Nephron (organoid): ENCODE data around the gene BLVRA.
A peak's percentile ranks its signal among the peaks of the same experiment; 100 is the strongest.

Experiments
- H3K27ac Mint-ChIP-seq, 3 experiments: 2 replicates each; pipeline ENCODE4 v1.8.0; 2020; ENCODE audit warnings: mixed read lengths in 3 of 3, mild to moderate bottlenecking in 2 of 3, moderate library complexity in 1 of 3
- H3K27me3 Mint-ChIP-seq: 2 replicates; pipeline ENCODE4 v1.8.0; 2021; ENCODE audit warnings: low read depth, mild to moderate bottlenecking, moderate library complexity, mixed read lengths
- H3K36me3 Mint-ChIP-seq: 2 replicates; pipeline ENCODE4 v1.8.0; 2020; ENCODE audit warnings: low read depth, mixed read lengths
- H3K4me1 Mint-ChIP-seq: 2 replicates; pipeline ENCODE4 v1.8.0; 2020; ENCODE audit warnings: mixed read lengths
- H3K4me3 Mint-ChIP-seq, 3 experiments: 2 replicates each; pipeline ENCODE4 v1.8.0; 2020; ENCODE audit warnings: mild to moderate bottlenecking in 3 of 3, mixed read lengths in 3 of 3, moderate library complexity in 2 of 3
- H3K9me3 Mint-ChIP-seq: 2 replicates; pipeline ENCODE4 v1.8.0; 2020; ENCODE audit warnings: mixed read lengths
- TF ChIP-seq, protein P1 (sequence below), 3 experiments: fragments of 200-600 bp; sonication (generic); IDR thresholded peaks; one replicate each; pipeline ENCODE4 v1.5.0; 2021; ENCODE audit warnings: antibody characterized with exemption in 3 of 3; ENCODE audit not compliant: unreplicated experiment in 3 of 3

The BLVRA gene

DNA sequence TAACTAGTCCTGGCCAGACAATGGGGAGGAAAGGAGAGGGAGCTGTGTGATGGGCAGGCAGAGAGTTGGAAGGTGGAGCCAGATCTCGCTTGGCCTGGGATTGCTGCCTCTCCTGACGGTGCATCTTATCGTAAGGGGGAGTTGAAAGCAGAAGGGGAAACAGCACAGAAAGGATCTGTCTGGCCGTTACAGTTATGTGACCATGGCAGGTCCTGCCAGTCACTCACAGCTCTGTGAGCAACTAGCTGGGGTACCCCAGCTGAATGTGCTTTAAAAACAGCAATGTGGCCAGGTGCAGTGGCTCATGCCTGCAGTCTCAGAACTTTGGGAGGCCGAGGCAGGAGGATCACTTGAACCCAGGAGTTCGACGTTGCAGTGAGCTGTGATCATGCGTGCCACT is 8.1 kb downstream of the BLVRA start:
- Mint-ChIP-seq H3K4me1 (peaks cover 35% of the 10 kb centered on the region), H3K27me3 (no peaks in the 10 kb centered on the region), H3K36me3 (peaks cover 4% of the 10 kb centered on the region)

DNA sequence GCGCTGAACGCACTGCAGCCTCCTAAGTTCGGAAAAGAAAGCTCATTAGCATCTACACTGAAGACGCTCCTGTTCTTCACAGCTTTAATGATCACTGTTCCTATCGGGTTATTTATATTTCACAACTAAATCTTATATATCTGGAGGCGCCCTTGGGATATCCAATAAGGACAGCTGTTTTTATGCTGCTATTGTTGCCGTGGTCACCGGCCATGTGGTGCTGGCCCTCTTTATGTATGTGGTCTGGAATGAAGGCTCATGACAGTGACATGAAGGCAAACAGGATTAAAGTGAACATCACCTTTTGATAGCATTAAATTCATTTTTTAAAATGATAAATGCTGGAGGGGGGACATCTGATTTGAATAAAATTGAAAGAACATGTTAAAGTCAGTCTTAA is 8.8 kb downstream of the BLVRA start:
- peaks cover 5% of the 10 kb centered on the region for H3K36me3 Mint-ChIP-seq
- no peak overlapping the region for H3K27ac Mint-ChIP-seq
- TF ChIP-seq, protein P1, sequence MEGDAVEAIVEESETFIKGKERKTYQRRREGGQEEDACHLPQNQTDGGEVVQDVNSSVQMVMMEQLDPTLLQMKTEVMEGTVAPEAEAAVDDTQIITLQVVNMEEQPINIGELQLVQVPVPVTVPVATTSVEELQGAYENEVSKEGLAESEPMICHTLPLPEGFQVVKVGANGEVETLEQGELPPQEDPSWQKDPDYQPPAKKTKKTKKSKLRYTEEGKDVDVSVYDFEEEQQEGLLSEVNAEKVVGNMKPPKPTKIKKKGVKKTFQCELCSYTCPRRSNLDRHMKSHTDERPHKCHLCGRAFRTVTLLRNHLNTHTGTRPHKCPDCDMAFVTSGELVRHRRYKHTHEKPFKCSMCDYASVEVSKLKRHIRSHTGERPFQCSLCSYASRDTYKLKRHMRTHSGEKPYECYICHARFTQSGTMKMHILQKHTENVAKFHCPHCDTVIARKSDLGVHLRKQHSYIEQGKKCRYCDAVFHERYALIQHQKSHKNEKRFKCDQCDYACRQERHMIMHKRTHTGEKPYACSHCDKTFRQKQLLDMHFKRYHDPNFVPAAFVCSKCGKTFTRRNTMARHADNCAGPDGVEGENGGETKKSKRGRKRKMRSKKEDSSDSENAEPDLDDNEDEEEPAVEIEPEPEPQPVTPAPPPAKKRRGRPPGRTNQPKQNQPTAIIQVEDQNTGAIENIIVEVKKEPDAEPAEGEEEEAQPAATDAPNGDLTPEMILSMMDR (IDR thresholded peaks at IDR 0.05; ENCODE audit: unreplicated experiment in 3 of 3), result no peak
- no peak overlapping the region for H3K4me3 Mint-ChIP-seq
- peaks cover under 1% of the 10 kb centered on the region for H3K9me3 Mint-ChIP-seq
- peaks cover 28% of the 10 kb centered on the region for H3K4me1 Mint-ChIP-seq
- H3K27me3 Mint-ChIP-seq, result no peaks in the 10 kb centered on the region

More for the DNA sequence above, 8.1 kb downstream of the BLVRA start:
- H3K4me3 Mint-ChIP-seq, result no peak overlapping the region
- H3K27ac Mint-ChIP-seq, result no peak overlapping the region
- no peaks in the 10 kb centered on the region for H3K9me3 Mint-ChIP-seq
- TF ChIP-seq, protein P1 (IDR thresholded peaks at IDR 0.05; ENCODE audit: unreplicated experiment in 3 of 3), result no peak

DNA sequence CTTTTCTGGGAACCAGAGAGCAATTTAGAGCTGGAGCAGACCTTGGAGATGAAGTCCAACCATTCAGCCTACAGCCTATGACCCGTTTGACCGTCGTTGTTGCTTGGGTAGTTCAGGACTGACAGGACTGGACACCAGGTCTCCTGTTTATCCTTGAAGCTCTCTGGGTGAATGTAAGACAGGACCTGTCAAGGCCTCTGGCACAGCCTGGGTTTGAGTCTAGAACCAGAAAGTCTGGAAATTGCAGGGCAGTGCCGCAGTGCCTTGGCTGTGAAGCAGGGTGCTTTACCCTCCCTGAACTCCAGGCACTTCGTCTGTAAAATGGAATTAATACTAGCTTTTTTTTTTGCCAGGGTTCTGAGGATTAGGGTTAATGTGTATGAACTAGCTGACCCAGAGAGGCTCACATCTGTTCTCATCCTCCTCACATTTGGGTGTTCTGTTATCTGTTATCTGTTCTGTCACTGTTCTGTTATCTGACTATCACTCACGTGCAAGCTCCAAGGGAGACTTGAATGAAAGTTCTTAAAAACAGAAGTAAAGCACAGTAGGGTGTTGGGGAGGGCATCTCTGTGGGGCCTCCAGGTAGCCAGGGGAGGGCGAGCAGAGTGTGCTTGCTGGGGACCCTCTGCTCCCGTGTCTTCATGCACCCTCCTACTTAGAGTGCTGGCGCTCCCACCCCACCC is 9.9 kb downstream of the BLVRA start:
- Mint-ChIP-seq H3K27me3 (no peaks in the 10 kb centered on the region), H3K4me3 (no peak overlapping the region), H3K36me3 (peaks cover 15% of the 10 kb centered on the region), H3K27ac (no peak overlapping the region), H3K9me3 (peaks cover 3% of the 10 kb centered on the region), H3K4me1 (peaks cover 21% of the 10 kb centered on the region)
- TF ChIP-seq, protein P1 (IDR thresholded peaks at IDR 0.05; ENCODE audit: unreplicated experiment in 3 of 3), result no peak

DNA sequence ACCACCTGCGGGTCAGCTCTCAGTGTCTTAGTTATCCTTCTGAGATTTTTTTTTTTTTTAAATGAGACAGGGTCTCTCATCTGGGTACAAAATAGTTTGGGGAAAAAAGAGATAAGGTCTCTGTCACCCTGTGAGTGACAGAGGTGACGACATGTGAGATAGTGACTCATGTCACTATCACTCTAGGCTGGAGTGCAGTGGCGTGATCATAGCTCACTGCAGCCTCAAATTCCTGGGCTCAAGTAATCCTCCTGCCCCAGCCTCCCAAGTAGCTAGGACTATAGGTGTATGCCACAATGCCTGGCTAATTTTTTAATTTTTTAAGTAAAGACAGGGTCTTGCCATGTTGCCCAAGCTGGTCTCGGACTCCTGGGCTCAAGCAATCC is 10.4 kb downstream of the BLVRA start:
- H3K36me3 Mint-ChIP-seq, result peaks cover 15% of the 10 kb centered on the region
- H3K4me1 Mint-ChIP-seq, result peaks cover 15% of the 10 kb centered on the region
- no peak overlapping the region for H3K4me3 Mint-ChIP-seq
- no peaks in the 10 kb centered on the region for H3K27me3 Mint-ChIP-seq
- H3K9me3 Mint-ChIP-seq, result peaks cover 3% of the 10 kb centered on the region
- TF ChIP-seq, protein P1 (IDR thresholded peaks at IDR 0.05; ENCODE audit: unreplicated experiment in 3 of 3), result no peak
- H3K27ac Mint-ChIP-seq, result no peak overlapping the region

DNA sequence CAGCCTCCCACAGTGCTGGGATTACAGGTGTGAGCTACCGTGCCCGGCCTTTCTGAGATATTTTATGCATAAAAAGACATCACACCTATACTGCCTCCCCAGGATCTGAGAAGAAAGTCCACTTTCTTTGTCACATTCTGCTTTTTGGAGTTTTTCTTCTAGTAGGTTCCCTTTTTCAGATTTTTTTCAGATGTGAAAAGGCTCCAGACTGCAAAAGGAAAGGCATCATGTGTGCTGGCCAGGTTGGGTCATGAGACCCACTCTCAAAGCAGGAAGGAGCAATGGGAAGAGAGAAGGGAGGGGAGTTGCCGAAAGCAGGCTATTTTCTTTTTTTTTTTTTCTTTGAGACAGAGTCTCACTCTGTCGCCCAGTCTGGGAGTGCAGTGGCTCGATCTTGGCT is 10.8 kb downstream of the BLVRA start:
- H3K9me3 Mint-ChIP-seq, result peaks cover 3% of the 10 kb centered on the region
- TF ChIP-seq, protein P1 (IDR thresholded peaks at IDR 0.05; ENCODE audit: unreplicated experiment in 3 of 3), result no peak
- H3K27ac Mint-ChIP-seq, result peak overlapping the region in 1 of 3 experiments; percentile 81
- H3K4me1 Mint-ChIP-seq, result peaks cover 11% of the 10 kb centered on the region
- no peaks in the 10 kb centered on the region for H3K27me3 Mint-ChIP-seq
- peaks cover 15% of the 10 kb centered on the region for H3K36me3 Mint-ChIP-seq
- H3K4me3 Mint-ChIP-seq, result no peak overlapping the region
